HG03045 (cell line): ENCODE measurements around the gene RBL2.

Source experiments
- ATAC-seq: cut with Tn5 transposase; IDR thresholded peaks from one replicate; pipeline ENCODE4 v1.9.1; 2021; ENCODE audit warnings: mild to moderate bottlenecking, moderate library complexity; ENCODE audit not compliant: unreplicated experiment

Gene RBL2

DNA sequence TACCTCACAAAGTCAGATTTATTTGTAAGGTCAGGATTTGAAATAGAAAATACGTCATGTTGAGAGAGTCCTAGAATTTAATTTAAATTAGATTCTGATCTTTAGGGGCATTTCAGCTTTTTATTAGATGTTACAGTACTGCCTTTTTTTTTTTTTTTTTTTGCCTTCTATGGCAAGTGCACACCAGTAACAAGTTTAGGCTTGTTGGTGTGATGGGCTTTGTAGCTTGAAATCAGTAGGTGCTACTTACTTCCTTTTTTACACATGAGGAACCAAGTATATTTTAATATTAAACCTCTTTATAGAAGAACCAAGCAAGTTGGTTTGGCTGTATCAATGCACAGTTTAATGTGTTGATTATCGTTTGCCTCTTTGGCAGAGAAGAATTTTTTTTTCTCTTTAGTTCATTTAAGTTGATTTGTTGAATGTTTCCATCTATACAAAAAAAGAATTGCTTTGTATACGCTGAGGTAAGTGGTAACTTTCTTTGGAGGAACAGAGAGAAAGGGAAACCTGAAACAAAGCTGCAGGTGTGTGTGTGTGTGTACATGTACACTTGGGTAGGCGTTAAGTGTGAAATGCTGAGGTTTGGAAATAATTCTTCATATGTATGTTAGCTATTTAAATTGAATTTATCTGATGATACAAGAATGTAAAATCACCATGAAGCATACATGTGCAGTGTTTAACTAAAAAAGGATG is 15.7 kb downstream of the RBL2 start:
- no peak for ATAC-seq

GRCh38 chr16:53453928-53454327 is 19.7 kb downstream of the RBL2 start:
- ATAC-seq: no peak

DNA sequence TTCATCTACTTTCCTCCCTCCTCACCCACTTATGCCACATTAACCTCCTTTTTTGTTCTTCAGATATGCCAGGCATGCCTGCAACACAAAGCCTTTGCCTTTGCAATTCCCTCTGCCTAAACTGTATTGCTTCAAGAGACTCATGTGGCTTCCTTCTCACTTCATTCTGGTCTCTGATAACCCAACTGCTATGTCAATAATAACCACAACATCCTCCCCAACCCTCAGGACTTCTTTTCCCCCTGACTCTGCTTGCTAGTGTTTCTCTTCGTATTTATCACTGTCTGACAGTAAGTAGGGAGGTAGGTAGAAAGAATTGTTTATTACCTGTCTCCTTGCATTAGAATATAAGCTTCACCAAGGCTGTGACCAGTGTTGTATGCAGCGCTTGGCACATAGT is 22.4 kb downstream of the RBL2 start:
- ATAC-seq: no peak

GRCh38 chr16:53457670-53458069 is 23.4 kb downstream of the RBL2 start:
- peak; percentile 100 for ATAC-seq

DNA sequence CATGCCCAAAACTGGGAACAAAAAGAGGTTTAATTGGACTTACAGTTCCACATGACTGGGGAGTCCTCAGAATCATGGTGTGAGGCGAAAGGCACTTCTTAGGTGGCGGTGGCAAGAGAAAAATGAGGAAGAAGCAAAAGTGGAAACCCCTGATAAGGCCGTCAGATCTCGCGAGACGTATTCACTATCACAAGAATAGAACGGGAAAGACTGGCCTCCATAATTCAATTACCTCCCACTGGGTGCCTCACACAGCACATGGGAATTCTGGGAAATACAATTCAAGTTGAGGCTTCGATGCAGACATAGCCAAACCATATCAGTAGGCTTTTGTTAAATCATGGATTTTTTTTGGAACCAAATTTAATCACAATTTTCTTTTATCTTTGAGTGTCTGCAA is 24.4 kb downstream of the RBL2 start:
- ATAC-seq: no peak

- no peak for ATAC-seq
Measured at GRCh38 chr16:53465606-53466280, 31.5 kb downstream of the RBL2 start.

DNA sequence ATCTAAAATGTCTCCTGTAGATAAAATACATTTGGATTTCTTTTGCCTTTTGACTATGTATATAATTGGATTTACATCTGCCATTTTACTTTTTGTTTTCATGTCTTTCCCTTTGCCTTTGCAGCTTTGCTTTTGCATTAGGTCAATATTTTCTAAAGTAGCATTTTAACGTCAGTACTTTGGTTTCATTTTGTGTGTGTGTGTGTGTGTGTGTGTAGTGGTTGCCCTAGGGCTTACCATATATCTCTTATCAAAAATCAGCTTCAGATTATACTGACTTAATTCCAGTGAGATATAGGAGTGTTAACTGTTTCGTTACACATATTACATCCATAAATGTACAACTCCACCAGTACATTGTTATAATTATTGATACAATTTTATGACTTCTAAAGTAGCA is 42.6 kb downstream of the RBL2 start:
- ATAC-seq: no peak

DNA sequence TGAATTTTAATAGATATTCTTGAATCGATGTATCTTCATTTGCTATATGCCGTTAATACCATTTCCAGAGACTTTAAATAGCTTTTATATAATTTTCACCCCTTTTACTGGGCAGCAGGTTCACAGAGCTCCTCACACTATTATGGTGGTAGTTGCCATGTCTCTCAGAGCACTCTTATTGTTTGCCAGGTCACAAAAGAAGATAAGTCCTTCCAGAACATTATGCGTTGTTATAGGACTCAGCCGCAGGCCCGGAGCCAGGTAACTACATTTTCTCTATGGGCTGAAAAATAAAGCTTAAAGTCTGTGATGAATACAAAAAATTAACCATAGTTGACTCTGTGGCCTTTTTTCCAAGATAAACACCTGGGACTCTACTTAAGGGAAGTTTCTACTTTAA is 44.7 kb downstream of the RBL2 start:
- ATAC-seq: no peak

DNA sequence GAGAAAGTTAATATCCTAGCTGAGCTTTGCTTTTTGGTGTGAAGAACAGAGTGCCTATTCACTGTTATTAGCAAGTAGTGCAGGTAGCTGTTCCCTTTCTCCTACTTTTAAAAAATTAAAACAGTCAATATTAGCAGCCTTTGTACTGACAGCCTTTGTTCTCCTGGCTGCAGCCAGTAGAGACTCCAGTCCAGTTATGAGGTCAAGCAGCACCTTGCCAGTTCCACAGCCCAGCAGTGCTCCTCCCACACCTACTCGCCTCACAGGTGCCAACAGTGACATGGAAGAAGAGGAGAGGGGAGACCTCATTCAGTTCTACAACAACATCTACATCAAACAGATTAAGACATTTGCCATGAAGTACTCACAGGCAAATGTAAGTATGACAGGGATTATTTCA is 46.1 kb downstream of the RBL2 start:
- no peak for ATAC-seq

GRCh38 chr16:53482123-53482522 is 47.9 kb downstream of the RBL2 start:
- ATAC-seq: no peak

GRCh38 chr16:53484542-53484941 is 50.3 kb downstream of the RBL2 start:
- no peak for ATAC-seq

GRCh38 chr16:53486230-53486629 is 52.0 kb downstream of the RBL2 start:
- ATAC-seq: no peak

DNA sequence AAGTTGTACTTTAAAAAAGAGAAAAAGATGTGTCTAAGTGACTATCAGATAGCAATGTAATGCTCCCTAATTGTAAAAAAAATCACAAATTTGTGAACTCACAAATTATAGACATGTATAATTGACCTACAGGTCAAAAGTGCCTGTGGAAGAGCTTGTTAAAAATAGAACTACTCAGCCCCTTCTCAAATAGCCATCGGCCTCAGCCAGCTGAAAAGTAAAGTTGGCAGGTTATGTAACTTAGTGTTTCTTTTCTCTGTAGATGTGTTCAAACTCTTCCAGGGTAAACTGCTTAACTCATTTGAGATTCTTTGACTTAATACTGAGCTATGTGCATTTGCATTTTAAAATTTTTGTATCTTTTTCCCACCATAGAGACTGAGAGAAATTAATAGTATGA is 55.5 kb downstream of the RBL2 start:
- no peak for ATAC-seq

DNA sequence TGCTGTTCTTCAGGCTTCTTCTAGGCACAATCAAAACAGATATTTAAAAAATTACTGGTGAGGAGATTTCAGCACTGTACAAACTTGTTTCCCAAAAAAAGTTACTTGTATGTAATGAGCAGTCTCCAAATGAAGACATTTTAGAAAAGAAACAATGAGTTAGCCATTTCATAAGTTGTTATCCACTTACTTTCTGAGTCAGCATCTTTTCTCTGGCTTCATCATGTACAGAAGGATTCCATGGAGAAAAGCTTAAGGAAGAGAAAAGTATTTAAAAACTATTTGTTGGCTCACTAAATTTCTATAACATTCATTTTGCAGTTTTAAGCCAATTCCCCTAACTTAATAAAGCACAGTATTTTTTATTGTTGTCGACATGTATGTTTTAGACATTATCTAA is 58.2 kb downstream of the RBL2 start:
- ATAC-seq: no peak

DNA sequence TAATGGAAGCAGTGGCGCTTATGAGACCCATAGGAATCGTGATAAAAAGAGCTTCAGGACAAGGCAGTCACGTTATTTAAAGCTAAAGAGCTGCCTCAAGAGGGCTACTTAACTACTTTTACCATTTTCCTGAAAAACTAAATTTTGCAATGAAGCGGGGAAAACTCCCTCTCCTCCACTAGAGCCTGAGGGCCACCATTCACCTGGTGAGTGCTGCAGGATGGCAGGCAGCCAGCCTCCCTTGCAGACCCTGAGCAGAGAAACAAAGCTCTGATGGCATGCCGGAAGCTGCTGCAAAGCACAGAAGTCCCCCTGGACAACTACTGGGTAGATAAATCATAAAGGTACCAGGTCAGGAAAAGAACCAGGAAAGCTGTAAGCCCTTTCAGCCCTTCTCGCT is 60.4 kb downstream of the RBL2 start:
- ATAC-seq: no peak

DNA sequence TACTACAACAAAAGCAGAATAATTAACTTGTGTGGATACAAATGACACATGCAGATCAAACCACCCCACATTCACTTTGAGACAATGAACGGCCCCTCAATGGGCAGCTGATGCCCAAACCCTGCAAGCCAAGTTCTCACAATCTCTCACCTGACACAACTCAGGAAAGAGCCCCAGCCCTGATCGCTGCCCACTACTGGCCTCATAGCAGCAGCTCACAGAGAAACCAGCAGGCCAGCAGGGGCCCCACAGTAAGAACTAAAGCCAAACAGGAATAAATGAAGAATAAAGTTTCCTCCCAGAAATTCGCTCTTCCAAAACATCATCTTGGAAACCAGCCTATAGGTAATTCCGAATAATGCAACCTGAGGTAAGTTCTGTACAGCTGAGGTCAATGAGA is 61.1 kb downstream of the RBL2 start:
- no peak for ATAC-seq

DNA sequence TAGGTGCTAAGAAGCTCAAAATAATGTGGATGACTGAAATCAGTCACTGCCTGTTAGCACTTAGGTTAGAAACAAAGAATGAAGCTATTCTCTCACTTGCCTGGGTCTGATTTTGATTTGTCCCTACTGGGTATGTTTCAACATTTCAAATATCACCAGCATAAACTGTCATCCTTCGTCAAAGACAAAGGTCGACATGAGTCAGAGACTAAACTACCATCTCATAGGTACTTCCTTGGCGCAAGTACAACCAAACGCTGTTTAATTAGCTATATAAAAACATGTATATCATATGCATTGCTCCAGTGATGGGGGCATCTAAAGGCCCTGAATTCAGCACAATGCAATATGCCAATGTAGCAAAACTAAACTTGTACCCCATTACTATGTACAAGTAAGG is 64.7 kb downstream of the RBL2 start:
- ATAC-seq: no peak

- ATAC-seq: no peak
Measured at GRCh38 chr16:53501216-53501859, 67.1 kb downstream of the RBL2 start.

DNA sequence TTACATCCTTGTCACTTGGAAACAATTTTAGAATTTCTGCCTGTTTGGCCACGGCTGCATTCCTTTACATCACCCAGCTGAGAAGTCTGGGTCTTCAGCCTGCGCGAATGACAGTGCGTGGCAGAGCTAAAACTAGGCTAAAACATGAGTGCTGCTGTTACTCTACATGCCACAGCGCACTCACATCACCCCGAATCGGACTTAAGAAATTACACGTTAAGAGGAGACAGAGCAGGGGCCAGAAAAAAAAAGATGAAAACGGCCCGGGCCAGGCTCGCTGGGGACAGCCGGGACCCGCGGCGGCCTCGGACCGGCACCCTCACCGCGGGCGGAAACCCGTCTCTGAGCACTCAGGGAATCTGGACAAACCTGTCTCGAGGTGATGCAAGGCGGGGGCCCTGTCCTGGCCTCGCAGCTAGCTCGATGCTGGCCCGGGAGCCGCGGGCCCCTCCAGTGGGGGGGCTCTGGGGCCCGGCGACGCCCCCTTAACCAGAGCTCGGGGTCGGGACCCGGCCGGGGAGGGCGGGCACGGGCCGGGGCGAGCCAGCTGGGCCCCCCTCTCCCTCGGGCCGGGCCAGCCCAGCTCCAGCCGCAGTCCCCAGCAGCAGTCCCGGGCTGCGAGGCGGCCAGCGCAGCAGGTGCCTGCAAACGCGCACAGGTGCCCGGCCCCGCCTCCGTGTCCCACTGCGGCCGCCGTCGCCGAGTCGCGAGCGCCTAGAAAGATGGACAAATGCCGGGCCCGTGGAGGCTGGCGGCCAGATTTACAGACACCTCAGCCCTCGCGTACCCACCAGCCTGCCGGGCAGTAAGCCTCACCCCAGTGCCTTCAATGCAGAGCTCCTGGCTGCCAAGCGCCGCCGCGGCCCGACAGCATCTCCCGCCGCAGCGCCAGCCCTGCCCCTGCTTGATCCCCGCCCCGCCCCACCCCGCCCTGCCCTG is 68.3 kb downstream of the RBL2 start, which contains the start of gene AKTIP:
Gene AKTIP (minus strand): TSS at position 879 of the 939 bp plus-strand sequence. CDS start 2,950 bp downstream, outside the sequence.
- ATAC-seq: peak; percentile 31

GRCh38 chr16:53503270-53503923 is 69.1 kb downstream of the RBL2 start:
- ATAC-seq: peak; percentile 98
